Activated CD4-positive, alpha-beta T cell treated with anti-CD3 and anti-CD28 coated beads, Interleukin-2, amount 50 U/mL, for 48 hours (primary cell): ENCODE data around the gene ULBP1.
"Not testable (repeated sequence)": the region's sequence is repeated elsewhere in the genome, so short reads cannot be mapped to it uniquely, and the experiment has no call there.

Experiments
- DNase-seq, 2 experiments: peaks; one replicate each; pipeline ENCODE4 v3.0.0-alpha.2; 2020

ULBP1 gene

DNA sequence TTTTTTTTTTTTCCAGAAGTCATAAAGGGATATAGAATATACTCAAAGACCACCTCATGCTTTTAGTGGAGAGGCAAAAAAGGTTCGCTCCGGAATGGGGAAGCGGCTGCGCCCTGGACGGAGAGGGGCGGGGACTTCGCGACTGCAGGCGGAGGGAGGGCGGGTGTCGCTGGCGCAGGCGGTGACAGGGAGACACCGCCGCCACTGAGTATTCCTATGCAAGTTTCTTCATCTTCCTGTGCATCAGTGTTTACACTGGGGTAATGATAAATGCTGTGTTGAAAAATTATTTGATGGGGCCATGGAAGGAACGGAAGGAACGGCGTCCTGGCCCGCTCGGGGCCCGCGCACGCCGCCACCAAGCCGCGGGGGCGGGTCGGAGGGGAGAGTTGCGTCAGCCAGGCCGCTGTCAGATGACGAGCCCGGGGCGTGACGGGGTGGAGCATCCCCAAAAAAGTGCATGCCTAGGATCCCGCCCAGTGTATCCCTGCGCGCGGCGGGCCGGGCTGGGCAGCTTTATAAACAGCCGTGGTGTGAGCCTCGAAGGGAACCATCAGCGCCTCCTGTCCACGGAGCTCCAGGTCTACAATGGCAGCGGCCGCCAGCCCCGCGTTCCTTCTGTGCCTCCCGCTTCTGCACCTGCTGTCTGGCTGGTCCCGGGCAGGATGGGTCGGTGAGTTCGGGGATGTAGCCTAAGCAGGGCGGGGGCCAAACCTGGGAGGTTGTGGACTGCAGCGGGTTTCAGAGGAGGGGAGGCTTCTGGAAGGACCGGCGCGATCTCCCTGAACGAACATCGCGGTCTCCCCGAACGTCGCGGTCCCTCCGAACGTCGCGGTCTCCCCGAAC, at the start of gene ULBP1:
Gene ULBP1 (plus strand): TSS at position 482 of the 846 bp plus-strand sequence. CDS start 107 bp downstream, at position 589.
- peak; percentile 90 to 92 for DNase-seq

GRCh38 chr6:149915970-149916865, 47.5 kb upstream of the ULBP1 start:
- DNase-seq = no peak

DNA sequence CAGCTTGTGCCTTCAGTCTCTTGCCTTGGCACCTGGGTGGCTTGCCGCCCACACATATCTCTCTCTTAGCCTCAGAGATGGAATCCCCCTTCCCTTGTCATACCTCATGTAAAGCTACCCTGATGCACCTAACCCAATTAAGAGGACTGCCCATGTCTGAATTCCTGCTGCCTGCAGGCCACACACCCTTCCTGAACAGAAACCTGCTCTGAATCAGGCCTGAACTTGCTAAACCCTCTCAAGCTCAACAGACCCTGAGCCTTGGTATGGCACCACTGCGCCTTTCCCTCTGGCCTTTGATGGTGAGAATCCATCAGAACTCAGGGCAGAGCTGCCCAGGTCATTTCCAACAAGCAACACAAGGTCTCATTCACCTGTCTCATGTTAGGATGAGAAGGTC, 46.1 kb upstream of the ULBP1 start:
- DNase-seq = no peak

GRCh38 chr6:149918151-149918905, 45.4 kb upstream of the ULBP1 start:
- no peak for DNase-seq

GRCh38 chr6:149919126-149919833, 44.5 kb upstream of the ULBP1 start:
- not testable (repeated sequence) for DNase-seq

- DNase-seq = no peak
Observed at GRCh38 chr6:149919834-149920225, 43.9 kb upstream of the ULBP1 start.

- no peak for DNase-seq
Observed at GRCh38 chr6:149921361-149921760, 42.4 kb upstream of the ULBP1 start.

DNA sequence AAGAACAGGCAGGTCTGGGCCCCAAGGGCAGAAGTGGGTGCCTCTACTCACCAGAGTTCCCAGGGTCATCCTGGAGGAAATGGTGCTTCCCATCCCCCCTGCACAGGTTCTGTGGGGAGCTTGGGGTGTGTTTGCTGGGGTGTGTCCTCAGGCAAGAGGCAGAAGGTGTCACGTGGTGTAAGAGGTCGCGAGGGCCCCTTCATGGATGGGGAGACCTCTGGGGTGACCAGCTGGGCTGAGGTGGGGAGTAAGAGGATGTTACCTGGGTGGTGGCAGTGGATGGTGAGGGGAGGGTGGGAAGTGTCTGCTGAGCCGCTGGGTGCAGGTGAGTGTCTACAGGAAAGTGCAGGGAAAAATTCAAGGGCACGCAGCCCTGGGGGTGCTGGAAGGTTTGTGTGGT, 41.7 kb upstream of the ULBP1 start:
- not testable (repeated sequence) for DNase-seq

GRCh38 chr6:149922642-149923326, 41.0 kb upstream of the ULBP1 start, which contains the start of gene RAET1G:
Gene RAET1G, minus strand, starts transcription at chr6:149923121. Its CDS starts 111 bp downstream, at chr6:149923010.
- peak; percentile 84 to 89 for DNase-seq

DNA sequence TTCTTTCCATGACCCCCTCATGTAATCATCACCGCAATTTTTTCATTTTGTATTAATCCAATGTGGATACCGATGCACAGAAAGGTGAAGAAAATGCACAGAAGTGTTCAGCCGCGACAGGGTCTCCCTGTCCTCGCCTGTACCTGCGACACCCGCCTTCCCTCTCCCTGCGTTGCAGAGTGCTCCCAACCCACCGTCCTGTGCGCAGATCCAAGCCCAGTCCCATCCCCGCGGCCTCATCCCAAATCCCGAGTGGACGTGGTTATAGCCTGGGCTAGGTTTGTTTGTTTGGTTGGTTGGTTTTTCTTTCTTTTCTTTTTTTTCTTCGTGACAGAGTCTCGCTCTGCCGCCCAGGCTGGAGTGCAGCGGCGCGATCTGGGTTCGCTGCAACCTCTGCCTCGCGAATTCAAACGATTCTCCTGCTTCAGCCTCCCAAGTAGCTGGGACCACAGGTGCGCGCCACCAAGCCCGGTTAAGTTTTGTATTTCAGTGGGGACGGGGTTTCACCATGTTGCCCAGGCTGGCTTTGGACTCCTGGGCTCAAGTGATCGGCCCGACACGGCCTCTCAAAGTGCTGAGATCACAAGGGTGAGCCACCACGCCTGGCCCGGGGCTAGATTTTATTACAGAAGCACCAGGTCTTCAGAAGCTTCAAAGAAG, 40.3 kb upstream of the ULBP1 start:
- no peak for DNase-seq

GRCh38 chr6:149924206-149924932, 39.4 kb upstream of the ULBP1 start:
- no peak for DNase-seq

DNA sequence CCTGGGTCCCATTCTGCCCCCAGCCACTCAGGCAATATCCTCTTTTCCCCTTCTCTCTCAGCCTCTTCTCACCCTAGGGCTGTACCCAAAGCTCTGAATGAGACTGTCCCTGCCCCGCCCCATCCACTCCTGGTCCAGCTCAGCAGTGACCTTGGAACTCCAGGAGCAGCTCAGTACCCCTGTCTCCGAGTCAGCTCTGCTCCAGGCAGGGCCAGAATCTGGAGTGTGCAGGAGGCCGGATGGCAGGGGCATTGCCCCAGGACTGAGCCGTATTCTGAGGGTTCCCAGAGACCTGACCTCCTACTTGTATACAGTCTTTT, 38.9 kb upstream of the ULBP1 start:
- no peak for DNase-seq

DNA sequence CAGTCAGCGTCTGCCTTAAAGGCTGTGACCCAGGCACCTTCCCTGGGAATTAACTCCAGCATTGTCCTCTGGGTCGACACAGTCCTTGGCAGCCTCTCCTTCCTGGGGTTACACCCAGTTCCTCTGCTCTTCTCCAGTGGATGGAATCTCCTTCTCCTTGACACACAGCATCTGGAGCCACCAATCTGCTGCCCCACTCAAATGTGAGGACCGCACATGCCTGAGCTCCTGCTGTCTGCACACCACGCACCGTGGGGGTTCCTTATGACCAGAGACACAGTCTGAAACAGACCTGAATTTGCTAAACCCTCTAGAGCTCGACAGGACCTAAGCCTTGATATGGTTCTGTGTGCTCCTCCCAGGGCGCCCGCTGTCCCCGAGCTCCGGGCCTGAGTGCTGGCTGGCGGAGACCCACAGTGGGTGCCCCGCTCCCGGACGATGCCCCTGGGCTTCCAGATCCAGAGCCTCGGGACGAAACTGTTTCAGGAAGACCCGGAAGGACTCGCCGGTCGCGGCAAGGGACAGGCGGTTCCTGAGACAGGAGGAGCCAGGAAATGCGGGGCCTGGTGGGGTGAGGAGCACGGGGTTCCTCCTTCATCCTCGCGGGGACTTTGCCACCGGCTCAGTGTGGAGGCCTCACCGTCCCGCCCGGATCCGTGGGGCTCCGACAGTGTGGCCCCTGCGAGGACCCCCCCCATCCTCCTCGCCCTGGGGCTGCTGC, 38.3 kb upstream of the ULBP1 start:
- DNase-seq = no peak

DNA sequence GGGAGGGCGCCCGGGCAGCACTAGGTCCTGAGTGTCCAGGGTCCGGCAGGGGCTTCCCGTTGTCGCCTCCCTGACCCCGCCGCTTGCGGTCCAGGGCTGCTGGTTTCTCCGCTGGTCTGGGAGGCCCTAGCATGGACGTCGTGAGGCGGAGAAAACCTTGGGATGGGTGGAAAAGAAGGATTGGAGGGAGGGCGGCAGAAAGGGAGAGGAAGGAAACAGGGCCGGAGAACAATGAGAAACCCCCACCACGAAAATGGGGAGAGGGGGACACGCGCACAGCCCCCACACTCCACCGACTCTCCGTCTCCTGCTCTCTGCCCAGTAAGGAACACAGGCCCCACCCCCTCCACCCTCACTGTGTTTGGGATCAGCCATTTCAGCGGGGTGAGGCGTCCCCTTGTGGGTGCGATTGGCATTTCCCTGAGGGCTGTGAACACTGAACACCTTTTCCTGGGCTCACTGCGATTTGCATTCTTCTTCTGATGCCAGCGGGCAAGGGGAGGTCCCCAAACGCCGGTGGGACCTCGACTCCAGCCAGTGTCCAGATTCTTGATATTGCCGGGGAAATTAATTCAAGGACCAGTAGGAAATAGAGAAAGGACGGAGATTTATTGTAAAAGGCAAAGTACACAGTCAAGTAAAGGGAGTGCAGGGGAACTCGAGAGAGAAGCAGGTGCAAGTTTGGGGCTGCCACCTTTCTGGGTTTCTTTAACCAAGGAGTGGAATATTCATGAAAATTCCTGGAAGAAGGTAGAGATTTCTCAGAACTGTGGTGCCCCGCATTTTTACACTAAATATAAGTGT, 37.6 kb upstream of the ULBP1 start:
- DNase-seq = peak; percentile 91 to 93

DNA sequence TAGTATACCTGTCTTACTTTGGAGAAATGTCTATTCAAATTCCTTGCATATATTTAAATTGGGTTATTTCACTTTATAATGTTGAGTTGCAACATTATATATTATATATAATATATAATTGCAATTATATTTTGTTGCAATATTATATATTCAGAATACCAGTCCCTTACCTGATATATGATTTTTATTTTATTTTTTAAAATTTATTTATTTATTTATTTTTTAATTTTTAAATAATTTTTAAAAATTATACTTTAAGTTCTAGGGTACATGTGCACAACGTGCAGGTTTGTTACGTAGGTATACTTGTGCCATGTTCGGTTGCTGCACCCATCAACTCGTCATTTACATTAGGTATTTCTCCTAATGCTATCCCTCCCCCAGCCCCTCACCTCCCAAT, 36.7 kb upstream of the ULBP1 start:
- not testable (repeated sequence) for DNase-seq

DNA sequence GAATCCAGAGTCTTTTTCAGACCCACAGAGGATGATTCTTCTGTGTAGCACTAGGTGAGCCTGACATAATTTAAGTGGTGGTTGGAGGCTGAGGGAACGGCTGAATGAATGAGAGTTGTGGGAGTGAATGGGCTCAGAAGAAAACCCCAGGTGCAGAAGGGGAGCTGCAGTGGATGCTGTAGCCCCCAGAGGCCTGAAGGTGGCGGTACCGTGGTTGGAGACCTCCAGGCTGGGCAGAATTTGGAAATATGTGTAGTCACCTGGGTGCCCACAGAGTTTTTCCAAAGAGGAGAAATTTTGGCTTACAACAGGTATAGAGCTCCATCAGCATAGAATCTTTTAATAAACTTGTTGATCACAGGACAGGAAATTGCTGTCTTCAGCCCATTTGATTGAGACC, 34.3 kb upstream of the ULBP1 start:
- DNase-seq = no peak

GRCh38 chr6:149931501-149931900, 32.2 kb upstream of the ULBP1 start:
- no peak for DNase-seq

GRCh38 chr6:149933036-149933435, 30.7 kb upstream of the ULBP1 start:
- DNase-seq = no peak

DNA sequence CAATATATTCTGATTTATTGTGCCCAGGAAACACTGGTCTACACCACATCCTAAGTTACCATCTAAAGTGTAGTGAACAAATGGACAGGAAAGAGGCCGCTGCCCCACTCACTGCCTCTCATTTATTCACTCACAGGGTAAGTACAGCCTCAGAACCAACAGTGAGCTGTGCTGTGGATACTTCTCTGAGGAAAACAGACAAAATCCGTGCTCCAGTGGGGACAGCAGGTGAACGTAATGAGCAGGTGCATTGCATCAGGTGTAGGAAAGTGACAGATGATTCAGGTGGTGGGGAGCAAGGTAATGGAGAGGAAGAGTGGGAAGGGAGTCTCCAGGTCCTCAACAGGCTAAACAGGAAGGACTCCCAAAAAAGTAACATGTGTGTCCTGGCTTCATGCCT, 30.3 kb upstream of the ULBP1 start:
- DNase-seq = no peak
